GM12878 (cell line): ENCODE results near the gene AIG1. TPM values are rescaled to one million over a fixed set of nuclear protein-coding genes. Genes with fewer than 3 reads are reported as not detected.

Experiments used
- ATAC-seq: fragments of 200-7000 bp; cut with Tn5 transposase; 3 replicates; pipeline ENCODE4 v1.9.1; 2020; ENCODE audit warnings: mild to moderate bottlenecking, moderate library complexity
- BruUV-seq: library from RNA; stranded (reverse); fragments of 400-500 nt; replicated peaks from 2 replicates; lab custom pipeline; 2021; lab: Mats Ljungman, UMichigan
- CTCF ChIA-PET: fragments of 300-600 bp; sonication (Branson Sonifier 250); formaldehyde crosslinking; extraction: SDS; loops from one replicate; lab custom pipeline; 2021; ENCODE audit warnings: inconsistent platforms; lab: Yijun Ruan, JAX
- POLR2A ChIA-PET: fragments of 350-600 bp; formaldehyde crosslinking; extraction: SDS; loops from one replicate; lab custom pipeline; 2021; ENCODE audit warnings: inconsistent platforms; lab: Charles Lee
- RAD21 ChIA-PET: fragments of 300-600 bp; sonication (Branson Sonifier 250); formaldehyde crosslinking; loops from one replicate; lab custom pipeline; 2023; ENCODE audit warnings: antibody characterized with exemption; ENCODE audit not compliant: unreplicated experiment; lab: Charles Lee
- SMC1A ChIA-PET: fragments of 300-600 bp; sonication (Branson Sonifier 250); formaldehyde crosslinking; loops from one replicate; lab custom pipeline; 2023; ENCODE audit not compliant: unreplicated experiment, uncharacterized antibody; lab: Charles Lee
- DNase-seq: peaks from one replicate; pipeline ENCODE4 v3.0.0-alpha.2; 2011; ENCODE audit warnings: low read depth, low spot score
- FAIRE-seq: peaks from 3 replicates; lab custom pipeline; 2011; peaks lifted over from hg19 to GRCh38; lab: Jason Lieb, UNC
- H2AFZ ChIP-seq: 2 replicates; pipeline ENCODE4 v1.6.0; 2011; ENCODE audit warnings: low read depth, low read length, control low read depth; ENCODE audit not compliant: control insufficient read depth
- H3K27ac ChIP-seq: 2 replicates; pipeline ENCODE4 v1.5.1; 2011; ENCODE audit warnings: control low read depth; ENCODE audit not compliant: control insufficient read depth, insufficient read depth
- H3K27me3 ChIP-seq, 2 experiments: replicated peaks in 1 of 2; 2 replicates each; pipeline versions ENCODE4 v1.6.0 to v1.6.1; 2011; ENCODE audit warnings: low read length in 1 of 2; ENCODE audit not compliant: control insufficient read depth in 2 of 2, insufficient read depth in 2 of 2
- H3K36me3 ChIP-seq, 2 experiments: 2 replicates each; pipeline ENCODE4 v1.5.1; 2011; ENCODE audit warnings: low read length in 1 of 2; ENCODE audit not compliant: control insufficient read depth in 2 of 2, insufficient read depth in 2 of 2
- H3K4me1 ChIP-seq: 2 replicates; pipeline ENCODE4 v1.6.1; 2011; ENCODE audit warnings: mild to moderate bottlenecking, low read length, moderate library complexity, mixed read lengths; ENCODE audit not compliant: control insufficient read depth, insufficient read depth
- H3K4me2 ChIP-seq: 2 replicates; pipeline ENCODE4 v1.6.0; 2011; ENCODE audit warnings: control low read depth; ENCODE audit not compliant: control insufficient read depth, insufficient read depth
- H3K4me3 ChIP-seq: fragments of 200-600 bp; sonication (generic); 2 replicates; pipeline ENCODE4 v1.5.1; 2016
- H3K79me2 ChIP-seq: 2 replicates; pipeline ENCODE4 v1.6.0; 2011; ENCODE audit warnings: low read length; ENCODE audit not compliant: control insufficient read depth, insufficient read depth
- H3K9ac ChIP-seq: 2 replicates; pipeline ENCODE4 v1.8.0; 2011; ENCODE audit warnings: low read length, control low read depth, mixed read lengths; ENCODE audit not compliant: control insufficient read depth, insufficient read depth
- H3K9me3 ChIP-seq: replicated peaks from 3 replicates; pipeline ENCODE4 v1.5.1; 2011; ENCODE audit warnings: mild to moderate bottlenecking, low read length; ENCODE audit not compliant: control insufficient read depth, insufficient read depth
- H4K20me1 ChIP-seq: 2 replicates; pipeline ENCODE4 v1.6.0; 2011; ENCODE audit not compliant: control insufficient read depth, insufficient read depth
- MTA3 ChIP-seq: IDR thresholded peaks from 2 replicates; pipeline ENCODE4 v1.6.1; 2012; ENCODE audit warnings: low read length, inconsistent platforms, borderline replicate concordance
- POU2F2 ChIP-seq: IDR thresholded peaks from 3 replicates; pipeline ENCODE4 v1.6.1; 2011; ENCODE audit warnings: low read depth, mild to moderate bottlenecking, low read length, borderline replicate concordance
- RAD21 ChIP-seq: IDR thresholded peaks from 2 replicates; pipeline ENCODE4 v1.6.1; 2011; ENCODE audit warnings: mild to moderate bottlenecking, low read depth, low read length, moderate library complexity; ENCODE audit not compliant: insufficient read depth
- SMC3 ChIP-seq: IDR thresholded peaks from 2 replicates; pipeline ENCODE4 v1.6.1; 2011; ENCODE audit warnings: low read length, improper control_type of control experiment, borderline replicate concordance
- YY1 ChIP-seq: IDR thresholded peaks from 2 replicates; pipeline ENCODE4 v1.6.1; 2011; ENCODE audit warnings: low read depth, mild to moderate bottlenecking, low read length
- ZBED1 ChIP-seq: IDR thresholded peaks from 2 replicates; pipeline ENCODE4 v1.6.1; 2016; ENCODE audit warnings: borderline replicate concordance
- WGBS: methylation state at CpG from one replicate; pipeline ENCODE4 v1.1.6; 2016; ENCODE audit warnings: low lambda C conversion rate; ENCODE audit not compliant: insufficient replicate concordance, insufficient coverage; ENCODE audit errors: missing lambda C conversion rate; 5-methylcytosine and 5-hydroxymethylcytosine counted together
- in situ Hi-C: fragments of 300-500 bp; cut with MboI; formaldehyde crosslinking; loops from 9 replicates; pipeline ENCODE4 v1.14.3; 2018; ENCODE audit warnings: mixed read lengths
- intact Hi-C: fragments of 100-400 bp; cut with micrococcal nuclease; formaldehyde crosslinking; loops from one replicate; pipeline ENCODE4 v1.14.2; 2022; ENCODE audit not compliant: unreplicated experiment
- polyA plus RNA-seq, 11 experiments: library from polyadenylated mRNA; depleted of rRNA in 4 of 11; unstranded in 6 of 11; stranded (reverse) in 5 of 11; fragments of >200 nt; fragmentation: Nextera tagmentation in 4 of 11; fragmentation: Illumina TruSeq in 1 of 11; extraction: Ambion mirVana in 4 of 11; extraction: Trizol in 1 of 11; gene quantifications; 1 replicate in 1 of 11; 2 replicates in 10 of 11; pipeline versions ENCODE4 v1.2.1 to v1.2.3, GENCODE V29; 2011 to 2016; ENCODE audit warnings: inconsistent platforms in 2 of 11, missing spikeins in 2 of 11, low read depth in 1 of 11
- total RNA-seq, 4 experiments: library from RNA; depleted of rRNA in 3 of 4; stranded (reverse); fragments of >200 nt in 3 of 4; fragmentation: Illumina TruSeq in 1 of 4; extraction: Trizol in 1 of 4; gene quantifications; 2 replicates each; pipeline versions ENCODE4 v1.2.1 to v1.2.3, GENCODE V29; 2013 to 2021
- TF ChIP-seq, protein P1 (sequence below), 3 experiments: IDR thresholded peaks in 2 of 3; conservative IDR thresholded peaks in 1 of 3; 2 replicates each; pipeline ENCODE4 v1.5.1; 2011; ENCODE audit warnings: low read depth in 3 of 3, low read length in 3 of 3, mild to moderate bottlenecking in 3 of 3, control low read depth in 2 of 3, moderate library complexity in 2 of 3, inconsistent platforms in 1 of 3, mixed read lengths in 1 of 3; ENCODE audit not compliant: control insufficient read depth in 2 of 3, insufficient read depth in 1 of 3; ENCODE audit errors: extremely low read depth in 1 of 3

The AIG1 gene
- total and polyA plus RNA-seq, 10 of the 15 experiments (the other 5 are each of a cell fraction or from before 2014, with no cell fraction given): 27.0 to 74.5 (median 36.4) TPM

GRCh38 chr6:143026696-143027449 lies 33.8 kb upstream of the AIG1 start:
- H3K36me3 ChIP-seq: no peaks in the 10 kb centered on the region
- H4K20me1 ChIP-seq: no peaks in the 10 kb centered on the region
- no peak overlapping the region for H3K4me3 ChIP-seq
- SMC1A ChIA-PET: interaction anchor here (0.7 to 7.3 kb wide), 42 partner anchors 13 to 1399 kb away, joined by 3 to 123 read pairs (median 4); no protein-coding TSS in a partner anchor
- peak; percentile 76 for ATAC-seq
- no peak overlapping the region for H2AFZ ChIP-seq
- no peaks in the 10 kb centered on the region for H3K79me2 ChIP-seq
- peak; percentile 27 for FAIRE-seq
- H3K4me2 ChIP-seq: no peak overlapping the region
- no peak overlapping the region for H3K9ac ChIP-seq
- RAD21 ChIA-PET: interaction anchor here (0.7 to 3.9 kb wide), 37 partner anchors 13 to 880 kb away, joined by 3 to 54 read pairs (median 4); partner anchors contain the start of gene NMBR
- POLR2A ChIA-PET: interaction anchor here (0.9 kb wide), 1 partner anchor 84 kb away, joined by 3 read pairs; no protein-coding TSS in a partner anchor
- no peaks in the 10 kb centered on the region for H3K4me1 ChIP-seq
- peak; percentile 73 for TF ChIP-seq SMC3
- TF ChIP-seq, protein P1, sequence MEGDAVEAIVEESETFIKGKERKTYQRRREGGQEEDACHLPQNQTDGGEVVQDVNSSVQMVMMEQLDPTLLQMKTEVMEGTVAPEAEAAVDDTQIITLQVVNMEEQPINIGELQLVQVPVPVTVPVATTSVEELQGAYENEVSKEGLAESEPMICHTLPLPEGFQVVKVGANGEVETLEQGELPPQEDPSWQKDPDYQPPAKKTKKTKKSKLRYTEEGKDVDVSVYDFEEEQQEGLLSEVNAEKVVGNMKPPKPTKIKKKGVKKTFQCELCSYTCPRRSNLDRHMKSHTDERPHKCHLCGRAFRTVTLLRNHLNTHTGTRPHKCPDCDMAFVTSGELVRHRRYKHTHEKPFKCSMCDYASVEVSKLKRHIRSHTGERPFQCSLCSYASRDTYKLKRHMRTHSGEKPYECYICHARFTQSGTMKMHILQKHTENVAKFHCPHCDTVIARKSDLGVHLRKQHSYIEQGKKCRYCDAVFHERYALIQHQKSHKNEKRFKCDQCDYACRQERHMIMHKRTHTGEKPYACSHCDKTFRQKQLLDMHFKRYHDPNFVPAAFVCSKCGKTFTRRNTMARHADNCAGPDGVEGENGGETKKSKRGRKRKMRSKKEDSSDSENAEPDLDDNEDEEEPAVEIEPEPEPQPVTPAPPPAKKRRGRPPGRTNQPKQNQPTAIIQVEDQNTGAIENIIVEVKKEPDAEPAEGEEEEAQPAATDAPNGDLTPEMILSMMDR (IDR thresholded peaks at IDR 0.05 in 2 of 3, conservative IDR thresholded peaks at IDR 0.05 in 1 of 3; ENCODE audit: control insufficient read depth in 2 of 3, extremely low read depth in 1 of 3, insufficient read depth in 1 of 3, low read depth in 3 of 3, low read length in 3 of 3): peak; percentile 50 to 54 (median 50); a peak in 5 of 6 replicates
- TF ChIP-seq MTA3: no peak
- TF ChIP-seq POU2F2: no peak
- TF ChIP-seq RAD21: peak; percentile 60
- no peak for TF ChIP-seq ZBED1
- TF ChIP-seq YY1: peak; percentile 27; the same call in 1 of the 2 replicates
- CTCF ChIA-PET: interaction anchor here (0.6 to 2.7 kb wide), 47 partner anchors 8 to 552 kb away, joined by 3 to 61 read pairs (median 4); no protein-coding TSS in a partner anchor
- DNase-seq: no peak
- intact Hi-C loops: loop anchor here (1.0 kb wide), 2 partner anchors 281 to 334 kb away; no protein-coding TSS in a partner anchor
- no peak overlapping the region for H3K27ac ChIP-seq
- 53% methylated on average over 5 of the region's 5 CpGs for WGBS
- in situ Hi-C loops: no loop called here
- no peaks in the 10 kb centered on the region; the same call in 2 of the 3 replicates for H3K9me3 ChIP-seq
- no peaks in the 10 kb centered on the region for H3K27me3 ChIP-seq
- no TSS peak for BruUV-seq
